Uterus (tissue), 4 donors: ENCODE measurements around the gene DCUN1D1. TPM values are rescaled to one million over a fixed set of nuclear protein-coding genes. Genes with fewer than 3 reads are reported as not detected.

Source experiments
- DNase-seq, 2 donors: peaks; one replicate each; pipeline ENCODE4 v3.0.0-alpha.2; 2019 to 2020
- H3K27ac ChIP-seq, 2 donors: fragments of 200-600 bp; sonication (generic); 1 replicate in 1 of 2; 2 replicates in 1 of 2; pipeline ENCODE4 v1.5.1; 2016 to 2018
- H3K27me3 ChIP-seq, 2 donors: fragments of 200-600 bp; sonication (generic); one replicate each; pipeline ENCODE4 v1.5.1; 2018 to 2019; ENCODE audit warnings: control low read depth in 1 of 2
- H3K36me3 ChIP-seq, 2 donors: fragments of 200-600 bp; sonication (generic); one replicate each; pipeline ENCODE4 v1.5.1; 2019; ENCODE audit warnings: control low read depth in 1 of 2
- H3K4me1 ChIP-seq, 2 donors: fragments of 200-600 bp; sonication (generic); one replicate each; pipeline ENCODE4 v1.5.1; 2018 to 2019; ENCODE audit warnings: control low read depth in 1 of 2
- H3K4me3 ChIP-seq, 2 donors: fragments of 200-600 bp; sonication (generic); 1 replicate in 1 of 2; 2 replicates in 1 of 2; pipeline ENCODE4 v1.5.1; 2018 to 2019; ENCODE audit warnings: mild to moderate bottlenecking in 1 of 2
- H3K9me3 ChIP-seq, 2 donors: fragments of 200-600 bp; sonication (generic); one replicate each; pipeline ENCODE4 v1.5.1; 2019; ENCODE audit warnings: control low read depth in 1 of 2
- CTCF ChIP-seq, 4 experiments: fragments of 200-600 bp in 2 of 4; fragments of 450-650 bp in 2 of 4; sonication (generic) in 2 of 4; IDR thresholded peaks; one replicate each; pipeline ENCODE4 v1.5.1; 2016 to 2019; ENCODE audit warnings: antibody characterized with exemption in 4 of 4, mild to moderate bottlenecking in 2 of 4, moderate library complexity in 1 of 4
- POLR2A ChIP-seq, 2 donors: fragments of 450-650 bp; IDR thresholded peaks; one replicate each; pipeline ENCODE4 v1.6.1; 2016; ENCODE audit warnings: antibody characterized with exemption in 2 of 2, mild to moderate bottlenecking in 1 of 2, moderate library complexity in 1 of 2
- intact Hi-C: fragments of 100-400 bp; cut with DNase I; formaldehyde crosslinking; loops from one replicate; pipeline ENCODE4 v1.15.1; 2023; ENCODE audit warnings: low total_unique reads
- total RNA-seq, 4 donors: library from RNA; depleted of rRNA in 3 of 4; stranded (reverse); fragments of >200 nt in 3 of 4; gene quantifications; one replicate each; pipeline versions ENCODE4 v1.1.0 to v1.2.4, GENCODE V29; 2014 to 2023
- donor health status: DM: yes; HTN: yes; CAD: no.

Gene DCUN1D1
- total RNA-seq, 4 donors from 2014 or later = 13.1 to 70.4 (median 33.3) TPM

- peaks cover 0 to 2% of the 10 kb centered on the region in 2 donors for H3K36me3 ChIP-seq
- TF ChIP-seq POLR2A (IDR thresholded peaks at IDR 0.05) (no peak), CTCF (IDR thresholded peaks at IDR 0.05) (no peak)
Observed at GRCh38 chr3:183015185-183015584, 34.8 kb upstream of the DCUN1D1 start.

GRCh38 chr3:183013856-183014255 is 33.5 kb upstream of the DCUN1D1 start:
- Histone ChIP-seq H3K27me3 (no peaks in the 10 kb centered on the region), H3K4me3 (no peak overlapping the region), H3K9me3 (no peaks in the 10 kb centered on the region), H3K27ac (no peak overlapping the region), H3K4me1 (no peaks in the 10 kb centered on the region), H3K36me3 (peaks cover 0 to 2% of the 10 kb centered on the region in 2 donors)
- TF ChIP-seq POLR2A (IDR thresholded peaks at IDR 0.05) (no peak), CTCF (IDR thresholded peaks at IDR 0.05) (no peak)
- intact Hi-C loops = no loop called here
- DNase-seq = no peak

More at GRCh38 chr3:183015185-183015584, 34.8 kb upstream of the DCUN1D1 start:
- Histone ChIP-seq H3K4me3 (no peak overlapping the region), H3K4me1 (no peaks in the 10 kb centered on the region), H3K27ac (no peak overlapping the region), H3K27me3 (no peaks in the 10 kb centered on the region), H3K9me3 (no peaks in the 10 kb centered on the region)
- DNase-seq = no peak
- intact Hi-C loops = no loop called here

GRCh38 chr3:183013074-183013473 is 32.7 kb upstream of the DCUN1D1 start:
- no peaks in the 10 kb centered on the region for H3K4me1 ChIP-seq
- H3K36me3 ChIP-seq = peaks cover 0 to 2% of the 10 kb centered on the region in 2 donors
- no peaks in the 10 kb centered on the region for H3K9me3 ChIP-seq
- no peak for DNase-seq
- intact Hi-C loops = no loop called here
- H3K27me3 ChIP-seq = no peaks in the 10 kb centered on the region
- no peak overlapping the region for H3K4me3 ChIP-seq
- TF ChIP-seq CTCF (IDR thresholded peaks at IDR 0.05) (no peak), POLR2A (IDR thresholded peaks at IDR 0.05) (no peak)
- H3K27ac ChIP-seq = no peak overlapping the region

- H3K9me3 ChIP-seq = no peaks in the 10 kb centered on the region
- no peaks in the 10 kb centered on the region for H3K27me3 ChIP-seq
- intact Hi-C loops = no loop called here
- H3K27ac ChIP-seq = no peak overlapping the region
- no peaks in the 10 kb centered on the region for H3K36me3 ChIP-seq
- TF ChIP-seq POLR2A (IDR thresholded peaks at IDR 0.05) = no peak
- no peak for TF ChIP-seq CTCF (IDR thresholded peaks at IDR 0.05)
- no peak overlapping the region for H3K4me3 ChIP-seq
- no peaks in the 10 kb centered on the region for H3K4me1 ChIP-seq
- DNase-seq = no peak
Observed at GRCh38 chr3:183008800-183009199, 28.5 kb upstream of the DCUN1D1 start.

- H3K4me3 ChIP-seq = no peak overlapping the region
- intact Hi-C loops = no loop called here
Observed at GRCh38 chr3:183008303-183008702, 28.0 kb upstream of the DCUN1D1 start.

More at GRCh38 chr3:183008303-183008702, 28.0 kb upstream of the DCUN1D1 start:
- no peak for DNase-seq
- Histone ChIP-seq H3K9me3 (no peaks in the 10 kb centered on the region), H3K27me3 (no peaks in the 10 kb centered on the region), H3K27ac (no peak overlapping the region), H3K36me3 (no peaks in the 10 kb centered on the region), H3K4me1 (no peaks in the 10 kb centered on the region)
- TF ChIP-seq CTCF (IDR thresholded peaks at IDR 0.05) (no peak), POLR2A (IDR thresholded peaks at IDR 0.05) (no peak)
